ENCODE results near the gene DISC1. TPM values are rescaled to one million over a fixed set of nuclear protein-coding genes. Genes with fewer than 3 reads are reported as not detected.

DISC1 gene
- polyA plus RNA-seq, 1 of the 3 experiments (the other 2 are of a cell fraction), result 1.7 TPM

- TF ChIP-seq, protein P1, sequence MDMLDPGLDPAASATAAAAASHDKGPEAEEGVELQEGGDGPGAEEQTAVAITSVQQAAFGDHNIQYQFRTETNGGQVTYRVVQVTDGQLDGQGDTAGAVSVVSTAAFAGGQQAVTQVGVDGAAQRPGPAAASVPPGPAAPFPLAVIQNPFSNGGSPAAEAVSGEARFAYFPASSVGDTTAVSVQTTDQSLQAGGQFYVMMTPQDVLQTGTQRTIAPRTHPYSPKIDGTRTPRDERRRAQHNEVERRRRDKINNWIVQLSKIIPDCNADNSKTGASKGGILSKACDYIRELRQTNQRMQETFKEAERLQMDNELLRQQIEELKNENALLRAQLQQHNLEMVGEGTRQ (IDR thresholded peaks at IDR 0.05; ENCODE audit: borderline replicate concordance, low read depth, low read length), result no peak
- no peak for TF ChIP-seq SIN3A (IDR thresholded peaks at IDR 0.05; ENCODE audit: borderline replicate concordance, low read depth, low read length)
- TF ChIP-seq EP300 (IDR thresholded peaks at IDR 0.05; ENCODE audit: borderline replicate concordance in 1 of 2, low read depth in 1 of 2, low read length in 1 of 2), result peak in 1 of 2 experiments; percentile 56; a peak in 1 of 4 replicates
- no peak for TF ChIP-seq POLR2AphosphoS5 (IDR thresholded peaks at IDR 0.05; ENCODE audit: low read depth, low read length)
- TF ChIP-seq FOSL2 (IDR thresholded peaks at IDR 0.05; ENCODE audit: borderline replicate concordance, low read depth), result no peak
- TF ChIP-seq, protein P2, sequence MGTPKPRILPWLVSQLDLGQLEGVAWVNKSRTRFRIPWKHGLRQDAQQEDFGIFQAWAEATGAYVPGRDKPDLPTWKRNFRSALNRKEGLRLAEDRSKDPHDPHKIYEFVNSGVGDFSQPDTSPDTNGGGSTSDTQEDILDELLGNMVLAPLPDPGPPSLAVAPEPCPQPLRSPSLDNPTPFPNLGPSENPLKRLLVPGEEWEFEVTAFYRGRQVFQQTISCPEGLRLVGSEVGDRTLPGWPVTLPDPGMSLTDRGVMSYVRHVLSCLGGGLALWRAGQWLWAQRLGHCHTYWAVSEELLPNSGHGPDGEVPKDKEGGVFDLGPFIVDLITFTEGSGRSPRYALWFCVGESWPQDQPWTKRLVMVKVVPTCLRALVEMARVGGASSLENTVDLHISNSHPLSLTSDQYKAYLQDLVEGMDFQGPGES (IDR thresholded peaks at IDR 0.05; ENCODE audit: low read depth, low read length), result no peak
- TF ChIP-seq YY1 (IDR thresholded peaks at IDR 0.05; ENCODE audit: low read depth), result no peak
- TF ChIP-seq, protein P3, sequence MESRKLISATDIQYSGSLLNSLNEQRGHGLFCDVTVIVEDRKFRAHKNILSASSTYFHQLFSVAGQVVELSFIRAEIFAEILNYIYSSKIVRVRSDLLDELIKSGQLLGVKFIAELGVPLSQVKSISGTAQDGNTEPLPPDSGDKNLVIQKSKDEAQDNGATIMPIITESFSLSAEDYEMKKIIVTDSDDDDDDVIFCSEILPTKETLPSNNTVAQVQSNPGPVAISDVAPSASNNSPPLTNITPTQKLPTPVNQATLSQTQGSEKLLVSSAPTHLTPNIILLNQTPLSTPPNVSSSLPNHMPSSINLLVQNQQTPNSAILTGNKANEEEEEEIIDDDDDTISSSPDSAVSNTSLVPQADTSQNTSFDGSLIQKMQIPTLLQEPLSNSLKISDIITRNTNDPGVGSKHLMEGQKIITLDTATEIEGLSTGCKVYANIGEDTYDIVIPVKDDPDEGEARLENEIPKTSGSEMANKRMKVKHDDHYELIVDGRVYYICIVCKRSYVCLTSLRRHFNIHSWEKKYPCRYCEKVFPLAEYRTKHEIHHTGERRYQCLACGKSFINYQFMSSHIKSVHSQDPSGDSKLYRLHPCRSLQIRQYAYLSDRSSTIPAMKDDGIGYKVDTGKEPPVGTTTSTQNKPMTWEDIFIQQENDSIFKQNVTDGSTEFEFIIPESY (IDR thresholded peaks at IDR 0.05; ENCODE audit: borderline replicate concordance, low read depth), result no peak
- TF ChIP-seq JUND (IDR thresholded peaks at IDR 0.05), result no peak
- no peak for TF ChIP-seq RAD21 (IDR thresholded peaks at IDR 0.05; ENCODE audit: low read length)
- TF ChIP-seq TEAD4 (IDR thresholded peaks at IDR 0.05; ENCODE audit: borderline replicate concordance, insufficient read depth), result no peak
These were observed 293.3 kb downstream of the DISC1 start (continued) for GRCh38 chr1:231919886-231920285.

GRCh38 chr1:231921646-231922345 is 295.2 kb downstream of the DISC1 start:
- POLR2A ChIA-PET, result no interaction called here
- 84% methylated on average over 4 of the region's 4 CpGs for WGBS (ENCODE audit: low lambda C conversion rate)

More at GRCh38 chr1:231921646-231922345, 295.2 kb downstream of the DISC1 start:
- Histone ChIP-seq H3K27ac (ENCODE audit: low read depth in 2 of 2, low read length in 1 of 2) (no peak overlapping the region), H3K4me3 (ENCODE audit: low read depth in 2 of 2, low read length in 1 of 2) (no peak overlapping the region), H3K9ac (no peak overlapping the region), H2AFZ (ENCODE audit: low read depth) (no peak overlapping the region), H3F3A (replicated peaks; ENCODE audit: insufficient read depth) (no peaks in the 10 kb centered on the region), H3K36me3 (replicated peaks in 1 of 2; ENCODE audit: control insufficient read depth in 1 of 2, insufficient read depth in 2 of 2, low read length in 1 of 2) (no peaks in the 10 kb centered on the region), H4K20me1 (ENCODE audit: insufficient read depth) (no peaks in the 10 kb centered on the region), H3K4me1 (ENCODE audit: control insufficient read depth in 1 of 2, insufficient read depth in 2 of 2, low read depth in 1 of 2, low read length in 1 of 2) (peaks cover 0 to 18% of the 10 kb centered on the region in 2 experiments; a peak in 2 of 4 replicates), H3K27me3 (ENCODE audit: insufficient read depth) (no peaks in the 10 kb centered on the region), H3K4me2 (no peak overlapping the region), H3K79me2 (ENCODE audit: insufficient read depth) (no peaks in the 10 kb centered on the region), H3K9me2 (no peaks in the 10 kb centered on the region), H3K9me3 (no peaks in the 10 kb centered on the region)
- TF ChIP-seq, protein P1 (IDR thresholded peaks at IDR 0.05; ENCODE audit: borderline replicate concordance, low read depth, low read length), result no peak
- no peak for TF ChIP-seq CHD2 (IDR thresholded peaks at IDR 0.05; ENCODE audit: low read length, partially characterized antibody)
- no peak for TF ChIP-seq YY1 (IDR thresholded peaks at IDR 0.05; ENCODE audit: low read depth)
- no peak for TF ChIP-seq RAD21 (IDR thresholded peaks at IDR 0.05; ENCODE audit: low read length)
- no peak for TF ChIP-seq GATA2 (CRISPR knock-in tag; IDR thresholded peaks at IDR 0.05)
- CTCF ChIA-PET, result interaction anchor here (3.0 kb wide), 1 partner anchor 55 kb away, joined by 10 read pairs; no protein-coding TSS in a partner anchor
- DNase-seq, result no peak

Data from SK-N-SH (cell line).